Breast epithelium (tissue), 4 donors: Measurements from ENCODE around the gene TMEM150C. TPM values are rescaled to one million over a fixed set of nuclear protein-coding genes. Genes with fewer than 3 reads are reported as not detected.
"Not testable (repeated sequence)": the region's sequence is repeated elsewhere in the genome, so short reads cannot be mapped to it uniquely, and the experiment has no call there.

Source experiments
- DNase-seq, 2 donors: peaks; one replicate each; pipeline ENCODE4 v3.0.0-alpha.2; 2019; ENCODE audit warnings: low spot score in 2 of 2
- H3K27ac ChIP-seq, 2 donors: fragments of 200-600 bp; sonication (generic) in 1 of 2; one replicate each; pipeline ENCODE4 v1.5.1; 2016 to 2019; ENCODE audit warnings: mild to moderate bottlenecking in 1 of 2
- H3K27me3 ChIP-seq, 2 donors: fragments of 200-600 bp; sonication (generic) in 1 of 2; one replicate each; pipeline versions ENCODE4 v1.5.1 to v1.6.0; 2017 to 2019; ENCODE audit warnings: control low read depth in 1 of 2, mild to moderate bottlenecking in 1 of 2
- H3K36me3 ChIP-seq: fragments of 200-600 bp; one replicate; pipeline ENCODE4 v1.5.1; 2019
- H3K4me1 ChIP-seq, 2 donors: fragments of 200-600 bp; sonication (generic); one replicate each; pipeline ENCODE4 v1.5.1; 2016 to 2019; ENCODE audit warnings: control low read depth in 1 of 2
- H3K4me3 ChIP-seq, 3 donors: fragments of 200-600 bp; sonication (generic); 1 replicate in 2 of 3; 2 replicates in 1 of 3; pipeline ENCODE4 v1.5.1; 2016 to 2019; ENCODE audit warnings: mild to moderate bottlenecking in 3 of 3, moderate library complexity in 2 of 3
- H3K9me3 ChIP-seq, 2 donors: fragments of 200-600 bp; sonication (generic) in 1 of 2; one replicate each; pipeline ENCODE4 v1.5.1; 2016 to 2019; ENCODE audit warnings: control low read depth in 1 of 2
- CTCF ChIP-seq, 3 donors: fragments of 450-650 bp; IDR thresholded peaks; one replicate each; pipeline ENCODE4 v1.5.1; 2016 to 2017; ENCODE audit warnings: antibody characterized with exemption in 3 of 3, mild to moderate bottlenecking in 3 of 3, moderate library complexity in 3 of 3
- POLR2A ChIP-seq: fragments of 450-650 bp; IDR thresholded peaks from one replicate; pipeline ENCODE4 v1.6.1; 2016; ENCODE audit warnings: antibody characterized with exemption, mild to moderate bottlenecking, moderate library complexity
- POLR2AphosphoS5 ChIP-seq, 3 donors: sonication (generic); formaldehyde crosslinking; IDR thresholded peaks; one replicate each; pipeline ENCODE4 v1.6.1; 2017; ENCODE audit warnings: antibody characterized with exemption in 3 of 3
- intact Hi-C: fragments of 100-400 bp; cut with DNase I; formaldehyde crosslinking; loops from one replicate; pipeline ENCODE4 v1.15.1; 2023; ENCODE audit warnings: low total_unique reads
- total RNA-seq, 3 donors: library from RNA; depleted of rRNA; stranded (reverse); fragments of >200 nt; gene quantifications; one replicate each; pipeline ENCODE4 v1.1.0, GENCODE V29; 2016

Gene TMEM150C
- total RNA-seq, 3 donors from 2014 or later = 38.3 to 52.1 (median 46.7) TPM

- no peaks in the 10 kb centered on the region for H3K4me1 ChIP-seq
- no peak for DNase-seq
- H3K27ac ChIP-seq = no peak overlapping the region
- TF ChIP-seq POLR2AphosphoS5 (IDR thresholded peaks at IDR 0.05) (no peak), CTCF (IDR thresholded peaks at IDR 0.05) (no peak)
- intact Hi-C loops = loop anchor here (5.0 kb wide), 1 partner anchor 368 kb away; no protein-coding TSS in a partner anchor
- H3K9me3 ChIP-seq = no peaks in the 10 kb centered on the region
- no peak overlapping the region for H3K4me3 ChIP-seq
- no peaks in the 10 kb centered on the region for H3K36me3 ChIP-seq
- H3K27me3 ChIP-seq = no peaks in the 10 kb centered on the region
Observed at GRCh38 chr4:82559735-82560120, 2.1 kb downstream of the TMEM150C start.

DNA sequence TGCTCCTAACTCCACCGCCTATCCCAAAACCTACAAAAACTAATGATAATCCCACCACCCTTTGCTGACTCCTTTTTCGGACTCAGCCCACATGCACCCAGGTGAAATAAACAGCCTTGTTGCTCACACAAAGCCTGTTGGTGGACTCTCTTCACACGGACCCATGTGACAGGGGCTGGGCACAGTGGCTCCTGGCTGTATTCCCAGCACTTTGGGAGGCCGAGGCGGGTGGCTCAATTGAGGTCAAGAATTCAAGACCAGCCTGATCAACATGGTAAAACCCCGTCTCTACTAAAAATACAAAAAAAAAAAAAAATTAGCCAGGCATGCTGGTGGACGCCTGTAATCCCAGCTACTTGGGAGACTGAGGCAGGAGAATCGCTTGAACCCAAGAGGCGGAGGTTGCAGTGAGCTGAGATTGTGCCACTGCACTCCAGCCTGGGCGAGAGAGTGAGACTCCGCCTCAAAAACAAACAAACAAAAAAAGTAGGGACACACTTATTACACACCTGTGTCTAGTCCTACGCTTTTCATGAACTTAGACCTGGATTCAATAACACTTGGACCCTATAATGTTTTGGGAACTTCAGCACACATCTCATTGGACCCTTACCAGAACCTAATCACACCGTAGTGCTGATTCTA is 2.6 kb downstream of the TMEM150C start:
- not testable (repeated sequence) for H3K4me1 ChIP-seq, DNase-seq, H3K9me3 ChIP-seq, H3K4me3 ChIP-seq, H3K27ac ChIP-seq, H3K36me3 ChIP-seq, H3K27me3 ChIP-seq
- intact Hi-C loops = loop anchor here (5.0 kb wide), 1 partner anchor 368 kb away; no protein-coding TSS in a partner anchor

GRCh38 chr4:82555276-82555675 is 6.5 kb downstream of the TMEM150C start:
- intact Hi-C loops = loop anchor here (5.0 kb wide), 1 partner anchor 372 kb away; no protein-coding TSS in a partner anchor
- Histone ChIP-seq H3K4me3 (no peak overlapping the region), H3K4me1 (no peaks in the 10 kb centered on the region), H3K27ac (no peak overlapping the region), H3K9me3 (no peaks in the 10 kb centered on the region), H3K36me3 (no peaks in the 10 kb centered on the region), H3K27me3 (no peaks in the 10 kb centered on the region)
- DNase-seq = no peak
- no peak for TF ChIP-seq POLR2AphosphoS5 (IDR thresholded peaks at IDR 0.05)
- TF ChIP-seq POLR2A = no peak
- TF ChIP-seq CTCF (IDR thresholded peaks at IDR 0.05) = no peak

- no peak overlapping the region for H3K4me3 ChIP-seq
- no peaks in the 10 kb centered on the region for H3K36me3 ChIP-seq
- intact Hi-C loops = no loop called here
- no peaks in the 10 kb centered on the region for H3K27me3 ChIP-seq
- DNase-seq = no peak
- H3K27ac ChIP-seq = no peak overlapping the region
- H3K4me1 ChIP-seq = no peaks in the 10 kb centered on the region
- TF ChIP-seq POLR2AphosphoS5 (IDR thresholded peaks at IDR 0.05) = peak in 1 of 3 donors; percentile 19
- TF ChIP-seq CTCF (IDR thresholded peaks at IDR 0.05) = no peak
- TF ChIP-seq POLR2A = no peak
- H3K9me3 ChIP-seq = no peaks in the 10 kb centered on the region
Observed at GRCh38 chr4:82553020-82553419, 8.8 kb downstream of the TMEM150C start.

DNA sequence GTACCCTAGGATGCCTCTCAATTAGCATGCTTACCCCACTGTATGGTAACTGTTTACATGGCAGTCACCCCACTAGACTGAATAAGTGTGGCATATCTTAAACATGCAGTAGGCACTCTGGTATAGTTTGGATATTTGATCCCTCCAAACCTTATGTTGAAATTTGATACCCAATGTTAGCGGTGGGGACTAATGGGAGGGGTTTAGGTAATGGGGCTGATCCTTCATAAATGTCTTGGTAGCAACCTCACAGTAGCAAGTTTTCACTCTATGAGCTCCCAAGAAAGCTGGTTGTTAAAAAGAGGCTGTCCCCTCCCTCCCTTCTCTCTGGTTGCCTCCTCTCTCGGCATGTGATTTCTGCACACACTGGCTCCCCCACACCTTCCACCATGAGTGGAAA is 10.1 kb downstream of the TMEM150C start:
- intact Hi-C loops = no loop called here
- TF ChIP-seq POLR2AphosphoS5 (IDR thresholded peaks at IDR 0.05) (no peak), CTCF (IDR thresholded peaks at IDR 0.05) (no peak), POLR2A (no peak)
- H3K27me3 ChIP-seq = no peaks in the 10 kb centered on the region
- no peaks in the 10 kb centered on the region for H3K36me3 ChIP-seq
- H3K27ac ChIP-seq = no peak overlapping the region
- H3K4me1 ChIP-seq = no peaks in the 10 kb centered on the region
- H3K4me3 ChIP-seq = no peak overlapping the region
- H3K9me3 ChIP-seq = no peaks in the 10 kb centered on the region
- DNase-seq = no peak

DNA sequence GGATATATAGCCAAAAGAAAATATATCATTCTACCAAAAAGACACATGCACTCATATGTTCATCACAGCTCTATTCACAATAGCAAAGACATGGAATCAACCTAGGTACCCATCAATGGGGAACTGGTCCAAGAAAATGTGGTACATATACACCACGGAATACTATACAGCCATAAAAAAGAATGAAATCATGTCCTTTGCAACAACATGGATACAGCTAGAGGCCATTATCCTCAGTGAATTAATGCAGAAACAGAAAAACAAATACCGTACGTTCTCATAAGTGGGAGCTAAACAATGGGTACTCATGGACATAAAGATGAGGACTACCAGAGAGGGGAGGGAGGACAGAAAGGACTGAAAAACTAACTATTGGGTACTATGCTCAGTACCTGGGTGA is 13.9 kb downstream of the TMEM150C start:
- H3K27me3 ChIP-seq, H3K4me3 ChIP-seq, H3K4me1 ChIP-seq, H3K27ac ChIP-seq, DNase-seq, H3K9me3 ChIP-seq, H3K36me3 ChIP-seq, intact Hi-C loops: not testable (repeated sequence)
